PC-9 (cell line): ENCODE measurements around the gene ARRB1. TPM values are rescaled to one million over a fixed set of nuclear protein-coding genes. Genes with fewer than 3 reads are reported as not detected.

ENCODE experiments used
- Bru-seq: library from RNA; stranded (reverse); fragments of 400-500 nt; gene quantifications from one replicate; lab custom pipeline; 2021; lab: Mats Ljungman, UMichigan
- BruChase-seq, 2 experiments: library from RNA; stranded (reverse); fragments of 400-500 nt; gene quantifications; one replicate each; lab custom pipeline; 2021; lab: Mats Ljungman, UMichigan
- BruUV-seq: library from RNA; stranded (reverse); fragments of 400-500 nt; replicated peaks from 2 replicates; lab custom pipeline; 2021; lab: Mats Ljungman, UMichigan
- CTCF ChIA-PET: fragments of 300-600 bp; sonication (Branson Sonifier 250); formaldehyde crosslinking; loops from one replicate; lab custom pipeline; 2022; ENCODE audit warnings: antibody characterized with exemption; lab: Charles Lee
- POLR2A ChIA-PET: fragments of 300-600 bp; sonication (Branson Sonifier 250); formaldehyde crosslinking; loops from one replicate; lab custom pipeline; 2022; ENCODE audit warnings: antibody characterized with exemption; ENCODE audit not compliant: unreplicated experiment; lab: Charles Lee
- DNase-seq, 2 experiments: peaks; one replicate each; pipeline versions ENCODE4 v3.0.0 to v3.0.0-alpha.2; 2015 to 2022; ENCODE audit warnings: mixed read lengths in 1 of 2
- H2AFZ ChIP-seq: fragments of 200-600 bp; sonication (generic); 2 replicates; pipeline ENCODE4 v1.8.1; 2017; ENCODE audit warnings: antibody characterized with exemption
- H3F3A ChIP-seq: fragments of 200-600 bp; sonication (generic); 2 replicates; pipeline ENCODE4 v1.8.1; 2017; ENCODE audit warnings: antibody characterized with exemption, mild to moderate bottlenecking, low read depth; ENCODE audit not compliant: insufficient read depth
- H3K27ac ChIP-seq: fragments of 200-600 bp; sonication (generic); 2 replicates; pipeline ENCODE4 v1.6.1; 2016; ENCODE audit warnings: mixed run types
- H3K27me3 ChIP-seq: fragments of 200-600 bp; sonication (generic); 2 replicates; pipeline ENCODE4 v1.6.1; 2016; ENCODE audit warnings: low read depth, mixed run types; ENCODE audit not compliant: insufficient read depth
- H3K36me3 ChIP-seq: fragments of 200-600 bp; sonication (generic); 2 replicates; pipeline ENCODE4 v1.6.1; 2016; ENCODE audit warnings: low read depth, mixed run types
- H3K4me1 ChIP-seq: fragments of 200-600 bp; sonication (generic); replicated peaks from 2 replicates; pipeline ENCODE4 v1.6.1; 2016; ENCODE audit warnings: mixed run types; ENCODE audit not compliant: insufficient read depth
- H3K4me2 ChIP-seq: fragments of 200-600 bp; sonication (generic); 2 replicates; pipeline ENCODE4 v1.6.1; 2017; ENCODE audit warnings: mixed run types
- H3K4me3 ChIP-seq: fragments of 200-600 bp; sonication (generic); 2 replicates; pipeline ENCODE4 v1.6.1; 2016; ENCODE audit warnings: mixed run types
- H3K79me2 ChIP-seq: fragments of 200-600 bp; sonication (generic); 2 replicates; pipeline ENCODE4 v1.6.1; 2017; ENCODE audit warnings: low read depth, mixed run types
- H3K9me2 ChIP-seq: fragments of 200-600 bp; sonication (generic); 2 replicates; pipeline ENCODE4 v1.8.1; 2017; ENCODE audit warnings: mild to moderate bottlenecking; ENCODE audit not compliant: insufficient read depth
- H3K9me3 ChIP-seq: fragments of 200-600 bp; sonication (generic); 2 replicates; pipeline ENCODE4 v1.8.1; 2016; ENCODE audit warnings: low read depth; ENCODE audit not compliant: insufficient read depth
- H4K20me1 ChIP-seq: fragments of 200-600 bp; sonication (generic); 2 replicates; pipeline ENCODE4 v1.8.1; 2017; ENCODE audit not compliant: insufficient read depth
- CTCF ChIP-seq: fragments of 200-600 bp; sonication (generic); conservative IDR thresholded peaks from 2 replicates; pipeline ENCODE4 v1.6.1; 2017; ENCODE audit warnings: mixed run types, antibody characterized with exemption, mild to moderate bottlenecking, moderate library complexity
- EZH2 ChIP-seq: fragments of 200-600 bp; sonication (generic); IDR thresholded peaks from 2 replicates; pipeline ENCODE4 v1.8.0; 2017; ENCODE audit warnings: antibody characterized with exemption, low read depth
- intact Hi-C: fragments of 100-400 bp; cut with micrococcal nuclease; formaldehyde crosslinking; loops from one replicate; pipeline ENCODE4 v1.10.0; 2022; ENCODE audit not compliant: unreplicated experiment
- long read RNA-seq: library from polyadenylated mRNA; stranded (forward); transcript quantifications from one replicate; pipeline ENCODE4 v2.0.0, GENCODE V29; 2022
- total RNA-seq: library from RNA; stranded (reverse); gene quantifications from 2 replicates; pipeline ENCODE4 v1.2.3, GENCODE V29; 2021

Gene ARRB1
- total RNA-seq: 31.8 and 43.6 TPM in 2 replicates
- Bru-seq, nascent RNA: percentile 53 among the genes with signal in this experiment
- BruChase-seq, experiment 1, labeled RNA remaining after a 2-hour chase: percentile 58 among the genes with signal in this experiment
- percentile 56 among the genes with signal in this experiment for BruChase-seq, experiment 2, labeled RNA remaining after a 6-hour chase
- long read RNA-seq, transcript ARRB1-201 (15 exons, 1,895 nt): major isoform, 17 of 23 reads
- long read RNA-seq, partial matches to known transcripts: 0 of 23 reads
- long read RNA-seq, other reads (novel, unspliced or antisense): 6 of 23 reads

DNA sequence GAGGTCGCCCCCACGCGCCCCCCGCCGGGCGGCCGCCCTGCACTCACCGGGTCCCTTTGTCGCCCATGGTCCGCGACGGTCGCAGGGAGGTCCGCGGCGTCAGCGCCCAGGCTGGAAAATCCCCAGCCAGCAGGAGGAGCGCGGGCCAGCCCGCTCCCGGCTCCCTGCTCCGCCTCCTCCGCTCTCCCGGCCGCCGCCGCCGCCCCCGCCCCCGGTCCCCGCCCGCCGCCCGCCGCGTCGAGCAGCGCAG, at the start of gene ARRB1:
TSS of gene ARRB1 (minus strand) at position 121 of the 250 bp plus-strand sequence. CDS start at position 67, 54 bp downstream.
- no peak within 1 kb of the TSS for H3K27ac ChIP-seq

GRCh38 chr11:75400146-75400865, 48.8 kb upstream of the ARRB1 start:
- POLR2A ChIA-PET: interaction anchor here (0.5 to 1.0 kb wide), 6 partner anchors 11 to 413 kb away, joined by 3 to 10 read pairs (median 4); no protein-coding TSS in a partner anchor
- TF ChIP-seq CTCF (no peak), EZH2 (no peak)
- Histone ChIP-seq H3K4me2 (peak overlapping the region; percentile 92), H3K27me3 (no peaks in the 10 kb centered on the region), H3K4me1 (peaks cover 28% of the 10 kb centered on the region), H2AFZ (no peak overlapping the region), H4K20me1 (peaks cover 53% of the 10 kb centered on the region), H3K4me3 (peak overlapping the region; percentile 95), H3K9me3 (no peaks in the 10 kb centered on the region), H3K27ac (peak overlapping the region; percentile 95), H3K9me2 (no peaks in the 10 kb centered on the region), H3F3A (peaks cover 58% of the 10 kb centered on the region), H3K36me3 (peaks cover 54% of the 10 kb centered on the region), H3K79me2 (peaks cover 60% of the 10 kb centered on the region)
- CTCF ChIA-PET: interaction anchor here (0.6 to 1.1 kb wide), 3 partner anchors 12 to 142 kb away, joined by 3 to 5 read pairs (median 4); no protein-coding TSS in a partner anchor
- TSS peak; percentile 46 for BruUV-seq
- intact Hi-C loops: no loop called here
- peak in 1 of 2 experiments; percentile 37 for DNase-seq

More for the DNA sequence above, at the start of gene ARRB1:
- peak in 1 of 2 experiments; percentile 70 for DNase-seq
- Histone ChIP-seq H3K27me3 (no peaks in the 10 kb centered on the region), H3K4me3 (peak within 1 kb of the TSS; percentile 87), H4K20me1 (no peaks in the 10 kb centered on the region), H3K9me2 (no peaks in the 10 kb centered on the region), H3K79me2 (peaks cover 44% of the 10 kb centered on the region), H3F3A (peaks cover 40% of the 10 kb centered on the region), H3K4me2 (peak within 1 kb of the TSS; percentile 94), H3K9me3 (no peaks in the 10 kb centered on the region), H3K4me1 (peaks cover 64% of the 10 kb centered on the region), H3K36me3 (no peaks in the 10 kb centered on the region), H2AFZ (peak within 1 kb of the TSS; percentile 97)
- CTCF ChIA-PET: no interaction called here
- TF ChIP-seq CTCF (no peak; the same call in 1 of the 2 replicates), EZH2 (no peak)
- intact Hi-C loops: no loop called here
- POLR2A ChIA-PET: interaction anchor here (0.6 kb wide), 2 partner anchors 13 to 30 kb away, joined by 3 read pairs; no protein-coding TSS in a partner anchor
- no TSS peak for BruUV-seq

- POLR2A ChIA-PET: interaction anchor here (0.5 kb wide), 1 partner anchor 412 kb away, joined by 3 read pairs; no protein-coding TSS in a partner anchor
- DNase-seq: peak; percentile 86 to 91
- no TSS peak for BruUV-seq
- H3K4me2 ChIP-seq: peak within 1 kb of the TSS; percentile 92
- H3F3A ChIP-seq: peaks cover 51% of the 10 kb centered on the region
- CTCF ChIA-PET: interaction anchor here (0.7 kb wide), 1 partner anchor 11 kb away, joined by 3 read pairs; no protein-coding TSS in a partner anchor
- peaks cover 28% of the 10 kb centered on the region for H3K4me1 ChIP-seq
- peak within 1 kb of the TSS; percentile 95 for H3K27ac ChIP-seq
- TF ChIP-seq EZH2: no peak
- TF ChIP-seq CTCF: peak; percentile 37; the same call in 1 of the 2 replicates
- H4K20me1 ChIP-seq: peaks cover 45% of the 10 kb centered on the region
- intact Hi-C loops: no loop called here
- peaks cover 47% of the 10 kb centered on the region for H3K36me3 ChIP-seq
- no peaks in the 10 kb centered on the region for H3K27me3 ChIP-seq
- peak within 1 kb of the TSS; percentile 69 for H2AFZ ChIP-seq
- peak within 1 kb of the TSS; percentile 95 for H3K4me3 ChIP-seq
- peaks cover 53% of the 10 kb centered on the region for H3K79me2 ChIP-seq
- H3K9me2 ChIP-seq: no peaks in the 10 kb centered on the region
- no peaks in the 10 kb centered on the region for H3K9me3 ChIP-seq
These were observed 48.1 kb upstream of the ARRB1 start, which contains the start of gene RPS3 for GRCh38 chr11:75399344-75400145. TSS of gene RPS3 (plus strand) at chr11:75399518. CDS start at chr11:75399548, 30 bp downstream.
